ENCODE results near the gene SMIM32. TPM values are rescaled to one million over a fixed set of nuclear protein-coding genes. Genes with fewer than 3 reads are reported as not detected.

Gene SMIM32
- total and polyA plus RNA-seq, 9 of the 15 experiments (the other 6 are each of a cell fraction or from before 2014, with no cell fraction given), result not detected

DNA sequence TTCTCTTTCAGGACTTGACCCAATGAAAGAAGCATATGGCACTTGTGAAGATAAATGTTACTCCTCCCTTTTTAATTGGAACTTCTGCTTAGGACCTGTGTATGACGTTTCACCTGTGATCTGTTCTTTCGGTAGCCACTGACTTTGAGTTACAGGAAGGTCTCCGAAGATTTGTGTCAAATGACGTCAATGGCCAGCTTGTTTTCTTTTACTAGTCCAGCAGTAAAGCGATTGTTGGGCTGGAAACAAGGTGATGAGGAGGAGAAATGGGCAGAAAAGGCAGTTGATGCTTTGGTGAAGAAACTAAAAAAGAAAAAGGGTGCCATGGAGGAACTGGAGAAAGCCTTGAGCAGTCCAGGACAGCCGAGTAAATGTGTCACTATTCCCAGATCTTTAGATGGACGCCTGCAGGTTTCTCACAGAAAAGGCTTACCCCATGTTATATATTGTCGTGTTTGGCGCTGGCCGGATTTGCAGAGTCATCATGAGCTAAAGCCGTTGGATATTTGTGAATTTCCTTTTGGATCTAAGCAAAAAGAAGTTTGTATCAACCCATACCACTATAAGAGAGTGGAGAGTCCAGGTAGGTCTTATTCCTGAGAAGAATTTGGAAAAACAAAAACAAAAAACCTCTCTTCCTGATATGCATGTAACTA lies 39.3 kb downstream of the SMIM32 start (continued):
- TF ChIP-seq HLTF (IDR thresholded peaks at IDR 0.05), result no peak
- TF ChIP-seq ZNF316 (IDR thresholded peaks at IDR 0.05), result peak; percentile 90
- TF ChIP-seq FOXK2 (conservative IDR thresholded peaks at IDR 0.05 in 1 of 2, IDR thresholded peaks at IDR 0.05 in 1 of 2; ENCODE audit: low read depth in 2 of 2), result 0 out of 4 replicates have a peak, but pooled peaks have one; percentile 35
- 0 out of 2 replicates have a peak, but pooled peaks have one; percentile 11 for TF ChIP-seq DPF2 (IDR thresholded peaks at IDR 0.05)

DNA sequence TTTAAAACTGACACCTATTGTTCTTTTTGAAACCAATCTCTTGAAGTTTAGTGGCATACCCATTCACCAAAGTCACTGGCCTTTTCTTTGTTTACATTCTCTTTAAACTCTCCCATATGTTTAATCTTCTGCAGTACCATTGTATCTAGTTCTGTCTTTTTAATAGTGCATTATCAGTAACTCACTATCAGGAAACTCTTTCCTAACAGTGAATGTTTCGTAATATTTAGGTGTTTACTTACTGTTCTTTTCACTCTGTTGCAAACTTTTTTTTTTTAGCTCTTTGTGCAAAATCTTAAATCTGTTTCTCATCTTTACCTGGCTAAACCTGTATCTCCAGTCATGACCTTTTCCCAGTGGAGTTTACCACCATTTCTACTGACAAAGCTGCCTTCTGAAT lies 43.1 kb downstream of the SMIM32 start:
- Histone ChIP-seq H3K4me3 (no peak overlapping the region), H3K9me3 (replicated peaks; ENCODE audit: control insufficient read depth, insufficient read depth, low read depth, low read length) (no peaks in the 10 kb centered on the region), H3K36me3 (ENCODE audit: control insufficient read depth, insufficient read depth, low read length) (peaks cover 19% of the 10 kb centered on the region; the same call in 2 of the 3 replicates), H3K4me1 (replicated peaks in 1 of 2; ENCODE audit: control insufficient read depth in 2 of 2, insufficient read depth in 2 of 2, low read length in 2 of 2) (peaks cover 0 to 14% of the 10 kb centered on the region in 2 experiments; a peak in 2 of 5 replicates), H3K27ac (ENCODE audit: extremely low read depth, low read depth, low read length) (no peak overlapping the region), H3K79me2 (ENCODE audit: control insufficient read depth, insufficient read depth, low read length) (peaks cover 95% of the 10 kb centered on the region), H4K20me1 (replicated peaks; ENCODE audit: control insufficient read depth, insufficient read depth, low read length) (0 out of 2 replicates have a peak, but pooled peaks cover 6% of the 10 kb centered on the region), H3K9me1 (ENCODE audit: control insufficient read depth, insufficient read depth, low read length) (no peaks in the 10 kb centered on the region), H2AFZ (ENCODE audit: low read depth, low read length) (no peak overlapping the region), H3K27me3 (ENCODE audit: control insufficient read depth in 2 of 2, insufficient read depth in 2 of 2, low read length in 2 of 2) (no peaks in the 10 kb centered on the region), H3K9ac (ENCODE audit: insufficient read depth in 1 of 2, low read depth in 2 of 2, low read length in 2 of 2) (no peak overlapping the region), H3K4me2 (ENCODE audit: insufficient read depth, low read length) (no peak overlapping the region)
- 0 out of 4 replicates have a peak, but pooled peaks of 1 of the 2 experiments have one; percentile 37 for TF ChIP-seq FOXA3 (CRISPR knock-in tag; conservative IDR thresholded peaks at IDR 0.05 in 1 of 2, IDR thresholded peaks at IDR 0.05 in 1 of 2)
- TF ChIP-seq CEBPB (tag; IDR thresholded peaks at IDR 0.05), result peak; percentile 89
- no peak for TF ChIP-seq CEBPG (CRISPR knock-in tag; IDR thresholded peaks at IDR 0.05)
- peak; percentile 53 to 57; a peak in 2 of 4 replicates for TF ChIP-seq CEBPG (tag; conservative IDR thresholded peaks at IDR 0.05 in 1 of 2, IDR thresholded peaks at IDR 0.05 in 1 of 2)
- TF ChIP-seq SRSF3 (IDR thresholded peaks at IDR 0.05; ENCODE audit: insufficient read depth, low read length), result no peak
- TF ChIP-seq, protein P1, sequence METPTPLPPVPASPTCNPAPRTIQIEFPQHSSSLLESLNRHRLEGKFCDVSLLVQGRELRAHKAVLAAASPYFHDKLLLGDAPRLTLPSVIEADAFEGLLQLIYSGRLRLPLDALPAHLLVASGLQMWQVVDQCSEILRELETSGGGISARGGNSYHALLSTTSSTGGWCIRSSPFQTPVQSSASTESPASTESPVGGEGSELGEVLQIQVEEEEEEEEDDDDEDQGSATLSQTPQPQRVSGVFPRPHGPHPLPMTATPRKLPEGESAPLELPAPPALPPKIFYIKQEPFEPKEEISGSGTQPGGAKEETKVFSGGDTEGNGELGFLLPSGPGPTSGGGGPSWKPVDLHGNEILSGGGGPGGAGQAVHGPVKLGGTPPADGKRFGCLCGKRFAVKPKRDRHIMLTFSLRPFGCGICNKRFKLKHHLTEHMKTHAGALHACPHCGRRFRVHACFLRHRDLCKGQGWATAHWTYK (CRISPR knock-in tag; IDR thresholded peaks at IDR 0.05), result no peak
- ChIA-PET POLR2A (interaction anchor here (1.4 kb wide), 1 partner anchor 12 kb away, joined by 3 read pairs; no protein-coding TSS in a partner anchor), CTCF (ENCODE audit: low intra/inter-chr PET ratio) (no interaction called here)
- WGBS (ENCODE audit: insufficient coverage, low coverage, missing lambda C conversion rate), result 84% methylated on average over 1 of the region's 1 CpG
- in situ Hi-C loops (cut with MboI) (no loop called here), intact Hi-C loops (cut with micrococcal nuclease) (no loop called here)
- DNase-seq (ENCODE audit: extremely low read depth in 1 of 4, low spot score in 3 of 4), result no peak
- FAIRE-seq, result no peak
- no TSS peak for BruUV-seq (replicated peaks)
- no peak for ATAC-seq

All from K562 (cell line).